Measurements from ENCODE around the gene KCNE2.
"Not testable (repeated sequence)": the region's sequence is repeated elsewhere in the genome, so short reads cannot be mapped to it uniquely, and the experiment has no call there.

KCNE2 gene

DNA sequence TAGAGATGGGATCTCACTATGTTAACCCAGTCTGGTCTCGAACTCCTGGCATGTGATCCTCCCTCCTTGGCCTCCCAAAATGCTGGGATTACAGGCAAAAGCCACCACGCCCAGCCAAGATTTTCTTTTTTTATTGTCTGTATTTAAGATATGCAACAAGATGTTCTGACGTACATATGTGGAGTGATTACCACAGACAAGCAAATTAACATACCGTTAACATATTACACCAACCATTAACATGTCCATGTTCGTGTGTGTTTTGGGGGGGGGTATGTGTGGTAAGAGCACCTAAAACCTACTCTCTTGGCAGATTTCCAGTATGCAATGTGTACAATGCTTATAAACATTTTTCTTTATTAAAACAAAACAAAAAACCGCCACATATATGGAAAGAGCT, 10.6 kb upstream of the KCNE2 start:
- no peak for DNase-seq (ENCODE audit: low read depth)

- DNase-seq (ENCODE audit: low read depth) = no peak
Measured at GRCh38 chr21:34354836-34355235, 9.0 kb upstream of the KCNE2 start.

DNA sequence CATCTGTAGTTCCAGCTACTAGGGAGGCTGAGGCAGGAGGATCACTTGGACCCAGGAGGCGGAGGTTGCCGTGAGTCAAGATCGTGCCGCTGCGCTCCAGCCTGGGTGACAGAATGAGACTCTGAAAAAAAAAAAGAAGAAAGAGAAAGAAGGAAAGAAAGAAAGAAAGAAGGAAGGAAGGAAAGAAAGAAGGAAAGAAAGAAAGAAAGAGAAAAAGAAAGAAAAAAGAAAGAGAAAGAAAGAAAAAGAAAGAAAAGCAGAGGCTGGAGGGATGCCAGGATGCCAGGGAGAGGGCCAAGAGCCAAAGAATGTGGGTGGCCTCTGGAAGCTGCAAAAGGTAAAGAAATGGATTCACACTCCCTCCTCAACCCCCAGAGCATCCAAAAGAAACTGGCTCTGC, 8.2 kb upstream of the KCNE2 start:
- no peak for DNase-seq (ENCODE audit: low read depth)

DNA sequence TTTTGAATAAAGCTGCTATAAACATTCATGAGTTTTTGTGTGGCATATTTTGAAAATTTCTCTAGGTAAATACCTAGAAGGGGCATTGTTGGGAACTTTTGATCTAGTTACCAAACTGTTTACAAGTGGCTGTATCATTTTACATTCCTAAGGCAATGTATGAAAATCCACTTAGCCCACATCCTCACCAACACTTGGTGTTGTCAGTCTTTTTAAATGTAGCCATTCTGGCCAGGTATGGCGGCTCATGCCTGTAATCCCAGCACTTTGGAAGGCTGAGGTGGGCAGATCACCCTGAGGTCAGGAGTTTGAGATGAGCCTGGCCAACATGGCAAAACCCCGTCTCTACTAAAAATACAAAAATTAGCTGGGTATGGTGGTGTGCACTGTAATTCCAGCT, 5.9 kb upstream of the KCNE2 start:
- DNase-seq (ENCODE audit: low read depth) = no peak

DNA sequence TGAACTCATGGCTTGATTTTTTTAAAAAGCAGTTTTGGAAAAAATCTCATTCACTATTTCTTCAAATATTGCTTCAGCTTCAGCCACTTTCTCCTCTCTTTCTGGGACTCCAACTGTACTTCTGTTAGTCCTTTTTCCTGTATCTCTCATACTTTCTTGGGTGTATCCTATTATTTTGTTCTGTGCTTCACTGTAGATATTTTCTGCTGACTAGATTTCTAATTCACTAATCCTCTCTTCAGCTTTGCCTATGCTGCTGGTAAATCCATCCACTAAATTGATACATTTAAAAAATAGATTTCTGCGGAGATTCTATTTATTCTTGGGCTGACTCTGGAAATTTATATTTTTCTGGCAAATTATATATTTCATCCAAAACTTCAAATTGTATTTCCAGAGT, 4.9 kb upstream of the KCNE2 start:
- no peak for DNase-seq (ENCODE audit: low read depth)

DNA sequence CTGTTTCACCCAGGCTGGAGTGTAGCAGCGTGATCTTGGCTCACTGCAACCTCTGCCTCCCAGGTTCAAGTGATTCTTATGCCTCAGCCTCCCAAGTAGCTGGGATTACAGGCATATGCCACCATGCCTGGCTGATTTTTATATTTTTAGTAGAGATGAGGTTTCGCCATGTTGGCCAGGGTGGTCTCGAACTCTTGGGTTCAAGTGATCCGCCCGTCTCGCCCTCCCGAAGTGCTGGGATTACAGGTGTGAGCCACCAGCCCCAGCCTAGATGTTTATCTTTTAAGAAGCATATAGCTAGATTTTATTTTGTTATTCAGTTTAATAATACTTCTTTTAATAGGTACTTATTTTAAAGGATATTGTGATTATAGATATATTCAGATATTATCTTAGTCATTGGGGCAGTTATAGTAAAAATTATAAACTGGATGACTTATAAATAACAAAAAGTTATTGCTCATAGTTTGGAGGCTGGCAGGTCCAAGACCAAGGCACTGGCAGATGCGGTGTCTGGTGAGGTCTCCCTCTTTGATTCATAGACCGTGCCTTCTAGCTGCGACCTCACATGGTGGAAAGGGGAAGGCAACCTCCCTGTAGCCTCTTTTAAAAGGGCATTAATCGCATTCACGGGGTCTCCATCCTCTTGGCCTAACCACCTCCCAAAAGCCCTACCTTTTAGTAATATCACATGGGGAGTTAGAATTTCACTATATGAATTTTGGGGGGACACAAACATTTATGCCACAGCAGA, 3.1 kb upstream of the KCNE2 start:
- DNase-seq (ENCODE audit: low read depth) = no peak

DNA sequence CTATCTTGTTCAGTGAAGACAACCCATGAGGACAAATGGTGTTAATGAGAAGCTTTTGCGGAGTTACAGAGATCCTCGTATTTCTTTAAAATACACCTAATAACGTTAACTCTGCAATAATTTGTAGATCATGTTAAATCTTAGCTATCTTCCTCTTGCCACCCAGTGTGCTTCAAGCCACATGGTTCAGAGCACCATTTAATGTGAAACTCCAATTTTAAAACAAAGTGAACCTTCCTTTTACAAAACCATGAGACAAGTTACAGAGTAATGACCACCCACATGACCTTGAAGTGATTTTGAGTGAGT, 1.7 kb upstream of the KCNE2 start:
- no peak for DNase-seq (ENCODE audit: low read depth)

- no peak for DNase-seq (ENCODE audit: low read depth)
Measured at GRCh38 chr21:34362670-34363069, 1.1 kb upstream of the KCNE2 start.

- DNase-seq (ENCODE audit: low read depth) = no peak
Measured at GRCh38 chr21:34364921-34365320, 1.1 kb downstream of the KCNE2 start.

DNA sequence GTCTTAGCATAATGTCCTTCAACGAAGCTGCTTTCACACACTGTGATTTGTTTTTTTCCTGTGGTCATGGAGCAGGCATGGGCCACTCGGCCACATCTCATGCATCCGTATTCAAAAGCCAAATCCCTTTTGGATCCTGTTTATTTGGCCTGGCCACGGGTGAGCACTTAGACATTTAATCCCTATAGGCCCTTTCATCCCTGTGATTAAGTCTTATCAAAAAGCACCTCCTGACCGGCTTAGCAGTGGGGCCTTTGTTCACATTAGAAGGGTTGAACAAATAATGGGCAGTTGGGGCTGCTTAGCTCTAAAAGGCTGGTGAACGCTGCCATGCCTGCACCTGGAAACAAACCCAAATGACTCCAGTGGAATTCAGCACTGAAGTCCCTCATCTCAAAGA, 2.0 kb downstream of the KCNE2 start:
- no peak for DNase-seq (ENCODE audit: low read depth)

- peak; percentile 52 for DNase-seq (ENCODE audit: low read depth)
Measured at GRCh38 chr21:34367320-34367935, 3.6 kb downstream of the KCNE2 start.

- DNase-seq (ENCODE audit: low read depth) = no peak
Measured at GRCh38 chr21:34369741-34370140, 5.9 kb downstream of the KCNE2 start.

DNA sequence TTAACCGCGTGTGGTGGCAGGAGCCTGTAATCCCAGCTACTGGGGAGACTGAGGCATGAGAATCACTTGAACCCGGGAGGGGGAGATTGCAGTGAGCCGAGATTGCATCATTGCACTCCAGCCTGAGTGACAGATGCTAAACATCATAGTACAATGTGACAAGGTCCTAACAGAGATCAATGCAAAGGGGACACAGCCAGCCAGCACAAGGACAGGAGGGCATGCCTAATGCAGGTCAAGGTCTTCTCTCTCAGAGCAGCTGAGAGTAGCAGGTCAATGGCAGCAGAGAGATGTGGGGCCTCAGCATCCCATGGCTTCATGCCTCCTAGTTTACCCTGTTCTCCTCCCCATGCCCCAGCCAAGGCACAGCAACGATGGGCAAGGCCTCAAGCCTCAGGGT, 8.5 kb downstream of the KCNE2 start:
- DNase-seq (ENCODE audit: low read depth) = no peak

- DNase-seq (ENCODE audit: low read depth) = not testable (repeated sequence)
Measured at GRCh38 chr21:34374462-34374861, 10.7 kb downstream of the KCNE2 start.

DNA sequence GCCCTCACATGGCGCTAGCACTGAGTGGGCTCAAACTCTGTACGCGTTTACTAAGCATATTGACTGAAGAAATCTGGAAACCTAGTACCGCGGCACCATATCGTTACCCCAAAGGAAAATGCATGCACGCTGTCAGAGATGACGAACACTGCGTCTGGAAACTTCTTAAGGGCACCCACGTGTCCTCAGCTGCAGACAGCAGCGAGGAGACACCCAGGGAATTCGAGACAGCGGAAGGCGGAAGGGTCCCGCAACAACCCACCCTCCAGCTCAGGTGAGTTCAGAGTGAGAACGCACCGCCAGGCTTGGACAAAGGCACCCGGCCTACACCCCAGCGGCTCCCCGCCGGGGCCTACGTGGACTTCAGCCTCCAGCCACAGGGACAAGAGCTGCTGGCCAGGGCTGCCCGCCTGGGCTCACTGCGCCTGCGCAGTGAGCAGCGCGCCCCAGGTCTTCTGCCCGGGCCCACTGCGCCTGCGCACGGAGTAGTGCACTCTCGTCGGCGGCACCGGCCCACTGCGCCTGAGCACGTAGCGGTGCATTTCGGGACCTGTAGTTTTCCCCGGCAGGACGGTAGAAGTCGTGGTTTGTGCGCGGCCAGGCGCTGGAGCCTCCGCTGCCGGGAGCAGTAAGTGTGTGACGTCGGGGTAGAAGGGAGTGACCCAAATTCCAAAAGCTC, 11.3 kb downstream of the KCNE2 start, which contains the start of gene SMIM11:
Gene SMIM11 (plus strand): TSS at position 568 of the 679 bp plus-strand sequence. CDS start 3,998 bp downstream, outside the sequence.
- DNase-seq (ENCODE audit: low read depth) = not testable (repeated sequence)

DNA sequence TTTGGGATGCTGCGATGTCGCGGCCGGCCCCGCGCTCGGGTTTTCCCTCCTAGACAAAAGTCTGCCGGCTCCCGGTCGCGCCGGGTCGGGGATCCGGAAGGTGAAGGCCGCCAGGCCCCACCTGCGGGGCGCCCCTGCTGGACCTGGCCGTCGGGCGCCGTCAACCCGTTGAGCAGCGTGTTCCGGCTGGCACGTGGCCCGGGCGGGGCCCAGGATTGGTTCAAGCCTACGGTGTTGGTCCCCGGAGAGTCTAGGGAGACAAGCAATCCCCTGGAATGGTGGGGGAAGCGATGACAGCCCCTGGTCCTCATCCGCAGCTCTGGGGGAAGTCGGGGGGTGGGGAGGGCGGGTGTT, 11.8 kb downstream of the KCNE2 start:
- DNase-seq (ENCODE audit: low read depth) = not testable (repeated sequence)

DNA sequence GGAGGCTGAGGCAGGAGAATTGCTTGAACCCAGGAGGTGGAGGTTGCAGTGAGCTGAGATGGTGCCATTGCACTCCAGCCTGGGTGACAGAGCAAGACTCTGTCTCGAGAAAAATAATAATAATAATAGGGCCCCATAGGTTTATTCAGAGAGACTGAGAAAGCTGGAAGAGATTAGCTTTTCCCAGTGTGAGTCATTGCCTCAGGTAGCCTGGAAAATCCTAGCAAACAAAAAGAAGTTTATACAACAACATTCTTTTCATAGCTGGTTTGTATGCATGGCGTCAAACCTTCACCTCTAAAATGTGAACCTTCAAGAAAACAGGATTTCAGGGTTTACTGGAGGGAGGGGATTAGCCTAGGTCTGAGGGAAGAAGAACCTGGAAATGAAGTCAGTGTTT, 19.3 kb downstream of the KCNE2 start:
- not testable (repeated sequence) for DNase-seq (ENCODE audit: low read depth)

- DNase-seq (ENCODE audit: low read depth) = not testable (repeated sequence)
Measured at GRCh38 chr21:34383724-34384415, 20.1 kb downstream of the KCNE2 start.

DNA sequence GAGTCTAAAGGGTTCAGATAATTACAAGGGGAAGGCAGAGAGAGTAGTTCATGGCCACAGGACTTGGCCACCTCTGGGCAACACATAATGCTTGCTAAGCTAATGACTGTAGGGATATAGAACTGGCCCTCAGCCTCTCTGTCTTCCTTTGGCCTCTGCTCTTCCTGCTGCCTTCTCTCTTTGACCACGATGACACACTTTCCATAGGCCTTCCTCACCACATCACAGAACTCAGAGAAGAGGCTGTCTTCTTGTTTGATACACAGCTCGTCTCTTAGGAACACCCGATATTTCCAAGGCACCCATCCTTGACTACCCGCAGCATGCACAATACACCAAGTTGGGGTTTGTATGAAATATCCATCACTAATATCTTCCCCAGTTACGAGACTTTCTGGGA, 36.7 kb downstream of the KCNE2 start:
- not testable (repeated sequence) for DNase-seq (ENCODE audit: low read depth)

GRCh38 chr21:34404742-34405141, 40.9 kb downstream of the KCNE2 start:
- DNase-seq (ENCODE audit: low read depth) = not testable (repeated sequence)

DNA sequence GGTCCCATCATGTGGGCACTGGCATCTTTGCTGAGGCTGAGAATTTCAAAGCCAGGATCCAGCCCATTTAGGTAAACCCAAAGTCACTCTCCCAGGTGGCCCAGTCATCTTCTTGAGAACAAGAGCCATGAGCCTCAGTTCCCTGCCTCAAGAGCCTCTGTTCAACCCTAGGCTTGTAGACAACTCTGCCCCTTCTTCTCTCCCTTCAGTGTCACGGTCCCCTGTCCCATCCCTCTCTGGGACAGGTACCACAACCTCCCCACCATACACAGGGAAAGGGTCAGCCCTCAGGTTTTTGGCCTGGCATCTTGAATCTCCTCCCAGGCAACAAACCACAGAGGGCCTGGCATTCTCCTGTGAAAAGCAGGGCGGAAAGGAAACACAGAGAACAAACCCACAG, 41.9 kb downstream of the KCNE2 start:
- not testable (repeated sequence) for DNase-seq (ENCODE audit: low read depth)

DNA sequence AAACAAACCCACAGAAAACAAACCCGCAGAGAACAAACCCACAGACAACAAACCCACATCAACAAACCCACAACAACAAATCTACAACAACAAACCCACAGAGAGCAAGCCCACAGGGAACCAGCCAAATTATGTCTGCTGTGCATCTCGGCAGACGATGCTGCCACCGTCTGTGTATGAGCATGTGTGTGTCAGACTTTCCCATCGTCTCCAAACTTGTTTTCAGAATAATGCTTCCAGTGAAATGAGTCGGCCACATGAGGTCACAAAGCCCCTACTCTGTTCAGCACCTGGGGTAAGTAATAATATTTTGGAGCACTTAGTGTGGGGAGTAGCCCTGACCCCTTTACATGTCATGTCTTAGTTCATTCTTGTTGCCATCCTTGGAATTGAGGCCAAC, 42.3 kb downstream of the KCNE2 start:
- DNase-seq (ENCODE audit: low read depth) = not testable (repeated sequence)

DNA sequence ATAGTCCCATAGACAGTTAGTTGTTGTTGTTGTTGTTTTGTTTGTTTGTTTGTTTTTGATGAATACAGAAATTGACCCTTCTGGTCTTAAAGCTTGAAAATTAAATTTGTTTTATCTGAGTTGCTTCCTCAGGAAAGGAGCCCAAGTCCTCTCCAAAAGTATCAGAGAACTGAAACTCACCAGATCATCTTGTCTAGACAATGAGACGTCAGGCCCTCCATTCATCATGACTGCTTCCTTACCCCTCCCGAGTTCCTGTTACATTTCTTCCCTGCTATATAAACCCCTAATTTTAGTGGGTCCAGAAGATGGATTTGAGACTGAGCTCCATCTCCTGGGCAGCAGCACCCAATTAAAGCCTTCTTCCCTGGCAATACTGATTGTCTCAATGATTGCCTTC, 42.9 kb downstream of the KCNE2 start:
- not testable (repeated sequence) for DNase-seq (ENCODE audit: low read depth)

All from non-pigmented ciliary epithelial cell (primary cell).